ENCODE measurements around the gene NAP1L1. TPM values are rescaled to one million over a fixed set of nuclear protein-coding genes. Genes with fewer than 3 reads are reported as not detected.
A peak's percentile ranks its signal among the peaks of the same experiment; 100 is the strongest.

NAP1L1 gene
- total and polyA plus RNA-seq, 11 donors, result 175 to 359 (median 247) TPM

- no peak for ATAC-seq
- Histone ChIP-seq H3K4me1 (peaks cover 0 to 4% (median 0%) of the 10 kb centered on the region in 12 donors), H3K27ac (no peak overlapping the region), H3K27me3 (no peaks in the 10 kb centered on the region), H3K4me3 (no peak overlapping the region), H3K9me3 (no peaks in the 10 kb centered on the region), H3K36me3 (no peaks in the 10 kb centered on the region)
- intact Hi-C loops (cut with DNase I), result no loop called here
- TF ChIP-seq POLR2A (IDR thresholded peaks at IDR 0.05) (no peak), CTCF (IDR thresholded peaks at IDR 0.05) (no peak)
- 70 to 84% (median 80%) methylated on average over 1 of the region's 1 CpG for WGBS, 4 donors
- no peak for DNase-seq
Measured at GRCh38 chr12:76002598-76003354, 81.7 kb downstream of the NAP1L1 start.

GRCh38 chr12:75998292-75999063 is 86.0 kb downstream of the NAP1L1 start:
- H3K27ac ChIP-seq, result no peak overlapping the region
- no peak for ATAC-seq
- intact Hi-C loops (cut with DNase I), result no loop called here
- H3K4me1 ChIP-seq, result peaks cover 0 to 12% (median 4%) of the 10 kb centered on the region in 12 donors
- no peak for TF ChIP-seq CTCF (IDR thresholded peaks at IDR 0.05)
- TF ChIP-seq POLR2A (IDR thresholded peaks at IDR 0.05), result no peak
- H3K9me3 ChIP-seq, result no peaks in the 10 kb centered on the region
- WGBS, 4 donors, result 85 to 90% (median 89%) methylated on average over 4 of the region's 4 CpGs
- no peaks in the 10 kb centered on the region for H3K36me3 ChIP-seq
- no peak for DNase-seq
- no peak overlapping the region for H3K4me3 ChIP-seq
- no peaks in the 10 kb centered on the region for H3K27me3 ChIP-seq

- Histone ChIP-seq H3K27me3 (no peaks in the 10 kb centered on the region), H3K36me3 (no peaks in the 10 kb centered on the region), H3K4me3 (no peak overlapping the region), H3K4me1 (peaks cover 0 to 12% (median 4%) of the 10 kb centered on the region in 12 donors), H3K27ac (peak overlapping the region in 4 of 12 donors; percentile 1 to 26 (median 11)), H3K9me3 (no peaks in the 10 kb centered on the region)
- no peak for DNase-seq
- TF ChIP-seq CTCF (IDR thresholded peaks at IDR 0.05), result no peak
- no peak for TF ChIP-seq POLR2A (IDR thresholded peaks at IDR 0.05)
- ATAC-seq, result no peak
- intact Hi-C loops (cut with DNase I), result no loop called here
- WGBS, 4 donors, result 68 to 83% (median 75%) methylated on average over 3 of the region's 3 CpGs
Measured at GRCh38 chr12:75997658-75998057, 86.8 kb downstream of the NAP1L1 start.

GRCh38 chr12:75996861-75997447 is 87.5 kb downstream of the NAP1L1 start:
- H3K27me3 ChIP-seq, result no peaks in the 10 kb centered on the region
- peak overlapping the region in 4 of 12 donors; percentile 1 to 26 (median 8) for H3K27ac ChIP-seq
- no peaks in the 10 kb centered on the region for H3K9me3 ChIP-seq
- intact Hi-C loops (cut with DNase I), result no loop called here
- peak; percentile 34 to 72 (median 45) for ATAC-seq
- no peak for DNase-seq
- TF ChIP-seq POLR2A (IDR thresholded peaks at IDR 0.05) (no peak), CTCF (IDR thresholded peaks at IDR 0.05) (no peak)
- H3K36me3 ChIP-seq, result no peaks in the 10 kb centered on the region
- H3K4me1 ChIP-seq, result peaks cover 0 to 12% (median 4%) of the 10 kb centered on the region in 12 donors
- WGBS, 4 donors, result 0 to 8% (median 6%) methylated on average over 1 of the region's 1 CpG
- no peak overlapping the region for H3K4me3 ChIP-seq

Data from heart left ventricle (tissue), 16 donors.